COLO829 (cell line): ENCODE results near the gene PAMR1.
A peak's percentile ranks its signal among the peaks of the same experiment; 100 is the strongest.

ENCODE experiments used
- DNase-seq: peaks from one replicate; pipeline ENCODE4 v3.0.0; 2012; ENCODE audit warnings: low spot score

PAMR1 gene

DNA sequence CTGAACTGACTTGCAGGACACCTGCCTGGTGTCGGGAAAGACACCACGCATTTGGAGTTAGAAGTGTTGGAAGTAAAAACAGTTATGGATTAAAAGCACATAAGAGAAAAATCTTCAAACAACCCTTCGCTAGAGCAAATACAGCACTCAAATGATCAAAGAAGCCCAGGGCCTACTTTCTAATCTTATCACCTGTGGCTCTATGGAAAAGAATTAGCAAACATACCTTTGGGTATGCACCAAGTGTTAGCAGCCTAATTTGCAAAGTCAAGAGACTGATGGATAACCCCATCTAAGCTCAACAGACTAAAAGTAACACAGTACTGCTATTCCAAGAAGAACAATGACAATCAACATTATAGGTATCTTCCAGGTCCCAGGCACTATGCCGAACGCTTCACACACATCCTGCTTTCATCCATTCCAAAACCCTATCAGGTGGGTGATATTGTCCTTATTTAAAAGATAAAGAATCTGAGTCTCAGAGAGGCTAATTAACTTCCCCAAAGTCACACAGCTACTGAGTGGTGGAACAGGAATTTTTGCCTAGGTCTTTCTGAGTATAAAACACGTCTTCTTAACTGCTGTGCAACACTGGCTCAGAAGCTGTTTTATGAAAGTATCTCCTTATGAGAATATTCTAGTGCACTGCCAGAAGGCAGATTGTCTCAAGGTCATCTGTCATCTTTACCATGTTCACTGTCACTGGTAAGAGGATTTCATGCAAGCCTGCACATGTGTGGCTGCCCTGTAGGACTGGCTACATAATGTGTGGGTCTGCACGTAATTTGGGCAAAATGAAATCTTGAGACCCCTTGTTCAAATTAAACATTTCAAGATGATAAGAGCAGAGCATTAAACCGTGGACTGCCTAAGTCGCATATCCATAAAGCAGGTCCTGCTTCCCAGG lies 122.4 kb downstream of the PAMR1 start:
- DNase-seq: no peak

GRCh38 chr11:35398881-35399280 lies 126.5 kb downstream of the PAMR1 start:
- DNase-seq: no peak

GRCh38 chr11:35394941-35395340 lies 130.5 kb downstream of the PAMR1 start:
- no peak for DNase-seq

GRCh38 chr11:35393098-35393497 lies 132.3 kb downstream of the PAMR1 start:
- no peak for DNase-seq

DNA sequence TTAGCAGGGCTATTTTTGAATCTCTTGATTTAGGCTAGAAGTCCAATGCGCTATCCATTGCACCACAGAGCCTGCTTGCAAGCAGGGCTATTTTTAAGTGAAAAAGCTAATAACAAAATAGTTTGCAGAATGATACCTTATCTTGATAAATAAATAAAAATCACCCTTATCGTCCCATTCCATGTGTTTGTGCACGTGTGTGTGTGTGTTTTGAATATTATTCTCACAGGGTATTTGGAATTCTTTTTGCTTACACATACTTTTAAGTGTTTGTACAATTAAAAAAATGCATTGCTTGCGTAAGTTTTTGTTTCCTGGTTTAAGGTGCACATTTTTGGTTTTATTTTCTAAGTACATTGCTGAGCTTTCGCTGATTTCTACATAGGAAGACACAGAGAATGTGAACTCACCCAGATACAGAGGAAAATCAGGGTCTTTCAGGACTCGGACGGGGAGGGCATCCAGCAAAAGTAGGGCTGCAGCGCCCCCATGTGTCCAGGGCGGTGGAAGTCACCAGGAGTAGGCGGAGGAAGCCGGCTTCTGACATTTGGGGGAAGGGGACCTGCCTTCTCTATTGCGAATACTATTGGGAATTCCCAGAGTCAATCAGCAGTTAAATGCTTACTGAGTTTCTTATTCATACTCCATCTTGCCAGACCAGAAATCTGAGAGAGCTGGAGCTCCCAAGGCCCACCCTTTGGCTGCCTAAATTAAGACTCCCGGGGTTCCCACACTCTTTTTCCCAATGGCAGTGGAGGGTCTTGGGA lies 133.3 kb downstream of the PAMR1 start:
- peak; percentile 79 for DNase-seq

DNA sequence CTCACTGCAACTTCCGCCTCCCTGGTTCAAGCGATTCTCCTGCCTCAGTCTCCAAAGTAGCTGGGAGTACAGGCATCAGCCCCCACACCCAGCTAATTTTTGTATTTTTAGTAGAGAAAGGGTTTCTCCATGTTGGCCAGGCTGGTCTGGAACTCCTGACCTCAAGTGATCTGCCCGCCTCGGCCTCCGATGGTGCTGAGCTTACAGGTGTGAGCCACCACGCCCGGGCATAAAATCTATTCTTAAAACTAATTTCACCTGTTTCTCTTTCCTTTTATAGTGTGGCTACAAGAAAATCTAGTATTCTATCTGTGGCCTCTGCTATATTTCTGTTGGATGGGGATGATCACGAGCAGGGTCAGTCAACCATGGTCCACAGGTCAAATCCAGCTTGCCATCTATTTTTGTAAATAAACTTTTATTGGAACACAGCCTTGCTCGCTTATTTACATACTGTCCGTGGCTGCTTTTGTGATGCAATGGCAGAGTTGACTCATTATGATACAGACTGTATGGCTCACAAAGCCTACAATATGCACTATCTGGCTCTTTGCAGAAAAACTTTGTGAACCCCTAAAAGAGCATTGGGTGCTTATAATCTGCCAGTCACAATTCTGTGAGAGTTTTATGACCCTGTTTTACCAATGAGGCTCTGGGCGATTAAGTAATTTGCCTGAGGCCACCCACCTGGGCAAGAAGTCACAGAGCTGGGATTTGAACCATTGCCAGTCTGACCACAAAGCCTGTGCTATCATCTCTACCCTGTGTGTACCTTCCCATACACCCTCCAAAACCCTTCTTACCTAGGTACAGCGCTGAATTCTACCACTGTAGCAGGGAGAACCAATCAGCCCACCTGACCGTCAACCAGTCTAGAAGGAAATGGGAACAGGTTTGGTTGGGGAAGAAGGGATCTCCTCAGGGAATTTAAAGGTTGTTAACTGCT lies 134.4 kb downstream of the PAMR1 start:
- no peak for DNase-seq

GRCh38 chr11:35389897-35390465 lies 135.4 kb downstream of the PAMR1 start:
- DNase-seq: no peak

DNA sequence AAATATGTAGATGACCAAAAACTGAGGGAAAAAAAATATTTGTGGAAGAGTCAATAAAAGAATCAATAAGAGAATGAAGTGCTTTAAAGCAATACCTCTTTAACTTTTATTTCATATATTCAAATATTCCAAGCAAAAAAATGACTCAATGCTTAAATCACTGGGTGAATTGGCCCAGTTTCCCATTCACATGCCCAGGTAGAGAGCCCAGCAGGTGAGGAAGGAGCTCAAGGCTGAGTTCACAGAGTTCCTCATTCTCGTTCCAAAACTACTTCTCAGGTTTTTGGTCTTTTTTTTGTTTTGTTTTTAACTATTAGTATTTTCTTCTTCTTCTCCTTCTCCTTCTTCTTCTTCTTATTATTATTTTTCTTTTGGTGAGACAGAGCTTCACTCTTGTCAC lies 136.3 kb downstream of the PAMR1 start:
- DNase-seq: no peak

- DNase-seq: no peak
Measured at GRCh38 chr11:35388061-35388460, 137.4 kb downstream of the PAMR1 start.

DNA sequence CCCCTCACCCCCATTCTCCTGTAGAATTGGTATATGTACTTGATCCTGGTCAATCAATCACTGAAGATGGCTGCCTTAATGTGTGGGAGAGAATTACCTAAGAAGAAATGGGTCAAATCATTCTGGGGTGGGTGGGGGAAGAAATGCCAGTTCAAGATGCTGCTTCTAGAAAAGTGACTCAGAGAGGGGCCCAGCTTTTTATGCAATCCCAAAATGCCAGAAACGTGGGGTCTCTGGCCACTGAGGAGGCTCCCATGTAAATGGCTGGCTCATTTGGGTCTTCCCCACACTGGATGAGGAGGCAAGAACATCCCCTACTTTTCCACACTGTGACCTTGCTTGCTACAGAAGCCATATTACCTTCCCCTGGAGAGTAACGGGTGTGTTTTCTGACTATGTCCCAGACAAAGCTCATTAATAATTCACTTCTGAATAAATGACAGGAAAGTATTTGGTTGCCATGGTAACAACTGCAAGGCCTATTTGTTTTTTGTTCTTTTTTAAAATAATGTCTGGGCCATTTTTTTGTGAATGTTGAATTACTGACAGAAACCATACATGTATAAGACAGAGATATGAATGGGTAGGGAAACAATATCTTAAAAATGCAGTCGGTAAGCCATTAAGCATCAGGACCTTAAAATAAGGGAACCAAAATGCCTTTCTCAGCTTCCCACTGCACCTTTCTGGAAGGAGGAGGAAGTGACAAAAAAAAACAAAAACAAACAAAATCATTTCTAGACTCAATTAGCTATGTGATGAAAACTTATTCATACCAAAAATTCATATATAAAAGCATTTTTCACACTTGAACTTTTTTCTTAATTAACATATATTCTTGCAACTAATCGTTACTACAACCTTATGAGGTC lies 138.1 kb downstream of the PAMR1 start:
- no peak for DNase-seq

DNA sequence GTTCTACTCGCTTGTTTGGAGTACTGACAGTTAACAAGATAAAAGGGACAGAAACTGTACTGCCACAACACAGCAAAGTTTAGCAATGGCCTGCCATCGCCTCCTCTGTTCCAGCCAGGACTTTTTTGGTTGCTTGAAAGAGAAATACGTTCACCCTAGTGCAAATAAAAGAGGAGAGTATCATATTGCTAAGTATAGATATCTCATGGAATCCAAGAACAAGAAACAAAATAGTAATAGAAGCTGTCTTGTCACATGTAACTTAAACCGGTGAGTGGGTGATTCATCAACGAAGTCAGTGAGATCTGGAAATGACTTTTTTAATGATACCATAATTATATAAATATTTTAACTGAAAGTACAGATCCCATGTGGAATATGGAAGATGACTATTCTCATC lies 141.5 kb downstream of the PAMR1 start:
- no peak for DNase-seq
